ENCODE results near the gene OSBP2. TPM values are rescaled to one million over a fixed set of nuclear protein-coding genes. Genes with fewer than 3 reads are reported as not detected.

The OSBP2 gene
- polyA plus RNA-seq, 1 experiment, result 0.77 TPM

DNA sequence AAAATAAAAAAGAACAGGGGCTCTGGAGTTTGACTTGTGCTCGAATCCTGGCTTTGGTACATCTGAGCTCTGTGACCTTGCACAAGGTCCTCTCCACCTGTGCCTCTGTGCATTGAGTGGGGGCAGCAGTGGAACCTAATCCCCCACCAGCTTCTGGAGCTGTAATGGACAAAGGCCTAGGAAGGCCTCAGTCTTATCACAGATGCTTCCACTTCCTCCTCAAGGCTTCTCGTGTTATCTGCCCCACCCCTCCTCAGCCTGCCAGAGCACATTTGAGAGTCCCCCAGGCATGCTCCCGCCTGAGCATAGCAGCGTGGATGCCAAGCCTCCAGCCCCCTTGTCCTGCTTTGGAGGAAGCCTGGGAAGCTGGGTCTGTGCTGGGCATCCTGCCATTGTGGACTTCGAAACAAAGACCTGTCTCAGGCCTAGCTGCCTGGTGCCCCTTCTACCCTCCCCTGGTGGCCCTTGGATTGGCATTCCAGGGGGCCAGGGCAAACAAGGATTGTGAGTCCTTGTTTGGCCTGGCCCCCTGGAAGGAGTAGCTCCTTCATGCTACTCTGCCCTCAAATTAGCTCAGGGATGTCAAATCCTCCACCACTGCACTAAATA lies 44.1 kb upstream of the OSBP2 start:
- Histone ChIP-seq H3K36me3 (ENCODE audit: control insufficient read depth, insufficient read depth, low read length) (no peaks in the 10 kb centered on the region; the same call in 1 of the 2 replicates), H3K4me3 (ENCODE audit: low read depth, low read length) (no peak overlapping the region), H3K27me3 (ENCODE audit: control insufficient read depth, insufficient read depth, low read length) (no peaks in the 10 kb centered on the region)
- DNase-seq (ENCODE audit: low read depth), result no peak
- ChIA-PET POLR2A (no interaction called here), CTCF (interaction anchor here (1.2 to 1.5 kb wide), 2 partner anchors 16 to 105 kb away, joined by 3 to 5 read pairs; partner anchors contain the start of gene SLC35E4)
- TF ChIP-seq CTCF (IDR thresholded peaks at IDR 0.05; ENCODE audit: insufficient read depth, low read depth, low read length), result no peak

DNA sequence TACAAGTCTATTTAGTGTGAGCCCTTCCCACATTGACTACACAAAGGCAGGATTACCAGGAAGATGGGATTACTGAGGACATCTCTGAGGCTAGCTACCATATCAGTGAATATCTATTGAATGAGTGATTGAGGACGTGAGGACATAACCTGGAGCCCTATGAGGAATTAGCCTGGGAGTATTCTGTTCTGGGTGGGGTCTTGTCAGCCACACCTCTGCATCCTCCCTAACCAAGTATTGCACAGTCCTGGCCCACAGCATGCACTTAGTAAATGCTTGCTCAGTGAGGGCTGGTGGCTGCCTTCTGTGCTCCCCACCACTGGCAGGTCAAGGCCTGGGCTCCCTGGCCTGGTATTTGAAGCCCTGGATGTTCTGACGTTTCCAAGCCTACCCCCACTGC lies 41.8 kb upstream of the OSBP2 start:
- no peaks in the 10 kb centered on the region for H3K36me3 ChIP-seq (ENCODE audit: control insufficient read depth, insufficient read depth, low read length)
- H3K4me3 ChIP-seq (ENCODE audit: low read depth, low read length), result no peak overlapping the region
- no peak for TF ChIP-seq CTCF (IDR thresholded peaks at IDR 0.05; ENCODE audit: insufficient read depth, low read depth, low read length)
- ChIA-PET POLR2A (no interaction called here), CTCF (interaction anchor here (0.6 kb wide), 1 partner anchor 9 kb away, joined by 4 read pairs; no protein-coding TSS in a partner anchor)
- H3K27me3 ChIP-seq (ENCODE audit: control insufficient read depth, insufficient read depth, low read length), result no peaks in the 10 kb centered on the region
- DNase-seq (ENCODE audit: low read depth), result no peak

GRCh38 chr22:30654361-30654760 lies 40.3 kb upstream of the OSBP2 start:
- Histone ChIP-seq H3K4me3 (ENCODE audit: low read depth, low read length) (no peak overlapping the region), H3K27me3 (ENCODE audit: control insufficient read depth, insufficient read depth, low read length) (no peaks in the 10 kb centered on the region), H3K36me3 (ENCODE audit: control insufficient read depth, insufficient read depth, low read length) (no peaks in the 10 kb centered on the region)
- DNase-seq (ENCODE audit: low read depth), result no peak
- no peak for TF ChIP-seq CTCF (IDR thresholded peaks at IDR 0.05; ENCODE audit: insufficient read depth, low read depth, low read length)
- CTCF ChIA-PET, result interaction anchor here (0.6 to 1.7 kb wide), 3 partner anchors 13 to 23 kb away, joined by 3 to 5 read pairs (median 4); partner anchors contain the start of gene DUSP18
- POLR2A ChIA-PET, result no interaction called here

DNA sequence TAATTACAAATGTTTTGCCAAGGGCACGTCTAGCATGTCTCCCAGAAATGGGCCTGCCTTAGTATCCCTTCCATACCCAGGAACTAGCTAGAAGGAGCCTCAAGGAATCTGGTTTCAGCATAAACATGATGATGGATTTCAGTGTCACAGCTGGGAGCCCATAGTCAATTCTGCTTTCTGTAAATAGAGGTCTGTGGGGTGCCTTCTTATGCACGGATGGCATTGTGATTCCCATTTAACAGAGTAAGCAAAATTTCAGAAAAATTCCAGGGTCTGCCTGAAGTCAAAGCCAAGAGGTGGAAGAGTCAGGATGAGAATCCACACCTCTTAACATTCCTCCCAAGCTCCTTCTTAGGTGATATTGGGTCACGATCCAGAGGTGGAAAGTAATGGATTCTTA lies 39.1 kb upstream of the OSBP2 start:
- CTCF ChIA-PET, result interaction anchor here (1.7 kb wide), 1 partner anchor 21 kb away, joined by 5 read pairs; no protein-coding TSS in a partner anchor
- no peak for DNase-seq (ENCODE audit: low read depth)
- TF ChIP-seq CTCF (IDR thresholded peaks at IDR 0.05; ENCODE audit: insufficient read depth, low read depth, low read length), result no peak
- POLR2A ChIA-PET, result interaction anchor here (0.6 to 0.7 kb wide), 2 partner anchors 14 to 50 kb away, joined by 3 read pairs; no protein-coding TSS in a partner anchor
- Histone ChIP-seq H3K36me3 (ENCODE audit: control insufficient read depth, insufficient read depth, low read length) (no peaks in the 10 kb centered on the region), H3K4me3 (ENCODE audit: low read depth, low read length) (no peak overlapping the region), H3K27me3 (ENCODE audit: control insufficient read depth, insufficient read depth, low read length) (no peaks in the 10 kb centered on the region)

DNA sequence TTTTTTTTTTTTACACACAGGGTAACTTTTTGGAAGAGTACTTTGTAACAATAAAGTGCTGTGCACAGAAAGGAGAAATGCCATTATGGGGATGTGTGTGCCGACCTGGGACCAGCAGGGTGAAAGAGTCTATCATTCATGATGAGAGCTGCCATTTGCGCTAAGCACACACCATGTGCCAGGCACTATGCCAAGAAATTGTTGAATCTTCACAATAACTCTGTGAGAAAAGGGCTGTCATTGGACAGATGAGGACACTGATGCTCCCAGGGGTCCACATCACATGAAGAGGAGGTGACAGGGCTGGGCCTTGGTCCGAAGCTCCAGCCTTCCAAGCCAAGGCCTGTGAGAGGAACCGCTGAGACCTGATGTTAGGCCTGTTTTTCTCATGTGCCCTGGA lies 32.6 kb upstream of the OSBP2 start:
- Histone ChIP-seq H3K4me3 (ENCODE audit: low read depth, low read length) (no peak overlapping the region), H3K27me3 (ENCODE audit: control insufficient read depth, insufficient read depth, low read length) (no peaks in the 10 kb centered on the region), H3K36me3 (ENCODE audit: control insufficient read depth, insufficient read depth, low read length) (peaks cover 8% of the 10 kb centered on the region)
- POLR2A ChIA-PET, result no interaction called here
- CTCF ChIA-PET, result interaction anchor here (0.7 kb wide), 1 partner anchor 93 kb away, joined by 3 read pairs; no protein-coding TSS in a partner anchor
- no peak for DNase-seq (ENCODE audit: low read depth)
- TF ChIP-seq CTCF (IDR thresholded peaks at IDR 0.05; ENCODE audit: insufficient read depth, low read depth, low read length), result no peak
